Neuronal stem cell (in vitro differentiated cells): Measurements from ENCODE around the gene CLTCL1.
"Not testable (repeated sequence)": the region's sequence is repeated elsewhere in the genome, so short reads cannot be mapped to it uniquely, and the experiment has no call there.

Experiments used
- DNase-seq: peaks from one replicate; pipeline ENCODE4 v3.0.0-alpha.2; 2013; ENCODE audit warnings: low spot score
- H2AFZ ChIP-seq: one replicate; pipeline ENCODE4 v1.6.1; 2013; ENCODE audit warnings: mild to moderate bottlenecking, low read length, inconsistent platforms
- H2AK5ac ChIP-seq: 2 replicates; pipeline ENCODE4 v1.6.1; 2013; ENCODE audit warnings: low read depth, mild to moderate bottlenecking, inconsistent platforms, low read length, moderate library complexity, mixed read lengths
- H2BK120ac ChIP-seq: 2 replicates; pipeline ENCODE4 v1.6.1; 2013; ENCODE audit warnings: low read depth, mild to moderate bottlenecking, inconsistent platforms, low read length, moderate library complexity, mixed read lengths
- H2BK12ac ChIP-seq: one replicate; pipeline ENCODE4 v1.6.1; 2013; ENCODE audit warnings: low read length, inconsistent platforms
- H2BK15ac ChIP-seq: 2 replicates; pipeline ENCODE4 v1.6.1; 2013; ENCODE audit warnings: mild to moderate bottlenecking, low read length, inconsistent platforms, mixed read lengths
- H2BK5ac ChIP-seq: one replicate; pipeline ENCODE4 v1.6.1; 2013; ENCODE audit warnings: inconsistent platforms, mild to moderate bottlenecking, low read length, moderate library complexity
- H3K14ac ChIP-seq: one replicate; pipeline ENCODE4 v1.6.1; 2013; ENCODE audit warnings: low read length, inconsistent platforms
- H3K18ac ChIP-seq: 2 replicates; pipeline ENCODE4 v1.6.1; 2013; ENCODE audit warnings: low read length, inconsistent platforms
- H3K23ac ChIP-seq: 2 replicates; pipeline ENCODE4 v1.6.1; 2013; ENCODE audit warnings: low read depth, mild to moderate bottlenecking, mixed read lengths, low read length, inconsistent platforms; ENCODE audit not compliant: poor library complexity
- H3K27ac ChIP-seq: replicated peaks from 3 replicates; pipeline ENCODE4 v1.5.1; 2013; ENCODE audit warnings: low read length, inconsistent platforms
- H3K27me3 ChIP-seq, 3 experiments: 2 replicates each; pipeline ENCODE4 v1.6.1; 2013; ENCODE audit warnings: low read length in 3 of 3, mild to moderate bottlenecking in 2 of 3, inconsistent platforms in 1 of 3, low read depth in 1 of 3, mixed read lengths in 1 of 3, moderate library complexity in 1 of 3; ENCODE audit not compliant: control insufficient read depth in 3 of 3, insufficient read depth in 3 of 3
- H3K36me3 ChIP-seq, 2 donors: replicated peaks in 1 of 2; 2 replicates each; pipeline ENCODE4 v1.6.1; 2013; ENCODE audit warnings: low read length in 2 of 2; ENCODE audit not compliant: control insufficient read depth in 2 of 2, insufficient read depth in 2 of 2
- H3K4ac ChIP-seq: 2 replicates; pipeline ENCODE4 v1.6.1; 2013; ENCODE audit warnings: inconsistent platforms, mild to moderate bottlenecking, low read length, moderate library complexity
- H3K4me1 ChIP-seq, 2 donors: 1 replicate in 1 of 2; 2 replicates in 1 of 2; pipeline ENCODE4 v1.6.1; 2013; ENCODE audit warnings: low read length in 2 of 2, low read depth in 1 of 2; ENCODE audit not compliant: control insufficient read depth in 2 of 2, insufficient read depth in 1 of 2
- H3K4me2 ChIP-seq: one replicate; pipeline ENCODE4 v1.6.1; 2013; ENCODE audit warnings: mild to moderate bottlenecking, low read length, inconsistent platforms; ENCODE audit not compliant: insufficient read depth, poor library complexity, severe bottlenecking
- H3K4me3 ChIP-seq, 2 donors: 2 replicates each; pipeline ENCODE4 v1.5.1; 2013; ENCODE audit warnings: low read length in 2 of 2, mild to moderate bottlenecking in 2 of 2, inconsistent platforms in 1 of 2, moderate library complexity in 1 of 2
- H3K79me1 ChIP-seq: one replicate; pipeline ENCODE4 v1.6.1; 2013; ENCODE audit warnings: low read depth, mild to moderate bottlenecking, inconsistent platforms, low read length, moderate library complexity
- H3K9ac ChIP-seq: one replicate; pipeline ENCODE4 v1.6.1; 2013; ENCODE audit warnings: mild to moderate bottlenecking, low read depth, low read length, inconsistent platforms; ENCODE audit not compliant: poor library complexity
- H3K9me3 ChIP-seq, 2 donors: replicated peaks in 1 of 2; 2 replicates each; pipeline versions ENCODE3 to v1.6.1; 2013; ENCODE audit warnings: low read length in 2 of 2, mild to moderate bottlenecking in 2 of 2, inconsistent platforms in 1 of 2, low read depth in 1 of 2, mixed read lengths in 1 of 2, moderate library complexity in 1 of 2; ENCODE audit not compliant: control insufficient read depth in 2 of 2, insufficient read depth in 1 of 2
- H4K8ac ChIP-seq: one replicate; pipeline ENCODE4 v1.6.1; 2013; ENCODE audit warnings: low read depth, mild to moderate bottlenecking, inconsistent platforms, low read length, moderate library complexity
- H4K91ac ChIP-seq: one replicate; pipeline ENCODE4 v1.6.1; 2013; ENCODE audit warnings: low read length, low read depth, mild to moderate bottlenecking, inconsistent platforms; ENCODE audit not compliant: poor library complexity
- WGBS, 2 donors: extraction: QIAGEN DNeasy Blood & Tissue Kit; methylation state at CpG; one replicate each; pipeline ENCODE4 v1.1.7; 2013; ENCODE audit warnings: missing lambda C conversion rate in 2 of 2, mixed read lengths in 1 of 2; ENCODE audit not compliant: insufficient read length in 2 of 2, insufficient replicate concordance in 1 of 2; ENCODE audit errors: extremely low coverage in 2 of 2; 5-methylcytosine and 5-hydroxymethylcytosine counted together

CLTCL1 gene

DNA sequence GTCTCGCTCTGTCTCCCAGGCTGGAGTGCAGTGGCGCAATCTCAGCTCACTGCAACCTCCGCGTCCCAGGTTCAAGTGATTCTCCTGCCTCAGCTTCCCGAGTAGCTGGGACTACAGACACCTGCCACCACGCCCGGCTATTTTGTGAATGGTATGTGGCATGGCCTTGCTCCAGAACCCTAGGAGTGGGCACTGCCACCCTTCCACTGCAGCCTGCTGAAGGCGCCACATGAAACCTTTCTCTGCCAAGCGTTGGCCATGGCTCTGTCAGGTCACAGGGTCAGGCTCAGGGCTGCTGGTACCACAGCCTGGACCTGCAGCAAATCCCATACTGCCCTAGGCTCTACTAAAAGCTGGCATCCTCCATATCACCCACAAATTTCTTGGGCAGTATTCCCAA, 135.4 kb downstream of the CLTCL1 start:
- H3K18ac ChIP-seq: peak overlapping the region; percentile 57
- not testable (repeated sequence) for H4K91ac ChIP-seq, H2AK5ac ChIP-seq, H3K4me2 ChIP-seq, H3K4ac ChIP-seq, H3K9me3 ChIP-seq, H2BK120ac ChIP-seq, H3K27ac ChIP-seq, H2BK12ac ChIP-seq, H2AFZ ChIP-seq, H2BK15ac ChIP-seq, H4K8ac ChIP-seq, H2BK5ac ChIP-seq, H3K4me1 ChIP-seq, H3K14ac ChIP-seq, H3K23ac ChIP-seq, H3K79me1 ChIP-seq, H3K9ac ChIP-seq, H3K36me3 ChIP-seq, DNase-seq
- peaks cover 9 to 37% (median 28%) of the 10 kb centered on the region in 3 experiments for H3K27me3 ChIP-seq
- no CpG with 5 or more reads among the region's 9 CpGs for WGBS, 2 donors
- H3K4me3 ChIP-seq: peak overlapping the region in 1 of 2 donors; percentile 25

DNA sequence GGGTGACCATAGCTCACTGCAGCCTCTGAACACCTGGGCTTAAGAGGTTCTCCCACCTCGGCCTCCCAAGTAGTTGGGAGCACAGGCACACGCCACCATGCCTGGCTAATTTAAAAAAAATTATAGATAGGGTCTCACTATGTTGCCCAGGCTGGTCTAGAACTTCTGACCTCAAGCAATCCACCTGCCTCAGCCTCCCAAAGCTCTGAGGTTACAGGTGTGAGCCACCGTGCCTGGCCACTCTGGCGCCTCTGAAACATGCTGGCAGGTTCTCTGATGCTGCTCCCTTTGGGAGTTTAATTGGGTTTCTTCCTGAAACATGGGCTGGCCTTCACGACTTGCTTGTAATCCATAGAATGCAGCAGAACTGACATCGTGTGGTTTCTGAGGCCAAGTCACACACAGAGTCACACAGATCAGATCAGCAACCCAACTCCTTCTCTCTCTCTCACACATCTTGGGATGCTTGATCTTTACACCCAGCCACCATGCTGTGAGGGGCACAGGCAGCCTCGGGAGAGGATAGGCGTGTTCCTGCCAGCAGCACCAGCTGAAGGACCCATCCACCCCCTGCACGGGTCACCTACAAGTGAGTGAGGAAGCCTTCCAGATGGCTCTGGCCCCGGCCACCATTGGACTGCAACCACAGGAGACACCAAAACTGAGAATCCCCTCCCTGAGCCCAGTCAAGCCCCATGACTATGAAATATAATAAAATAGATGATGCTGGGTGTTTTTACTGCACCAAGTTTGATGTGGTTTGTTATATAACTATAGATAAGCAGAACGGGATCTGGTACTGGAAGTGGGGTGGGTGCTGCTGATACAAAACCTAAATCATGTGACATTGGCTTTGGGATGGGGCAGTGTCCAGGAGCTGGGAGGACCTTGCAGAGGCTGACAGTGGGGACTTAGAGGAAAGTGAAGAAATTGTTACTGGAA, 138.3 kb downstream of the CLTCL1 start:
- WGBS, 2 donors: no CpG with 5 or more reads among the region's 11 CpGs
- Histone ChIP-seq H3K18ac (no peak overlapping the region), H2AFZ (no peak overlapping the region), H3K14ac (no peak overlapping the region), H3K27me3 (peaks cover 37 to 57% (median 56%) of the 10 kb centered on the region in 3 experiments), H2BK5ac (no peak overlapping the region), H3K23ac (no peak overlapping the region), H4K91ac (no peak overlapping the region), H2BK12ac (no peak overlapping the region), H3K9me3 (peaks cover 9 to 10% of the 10 kb centered on the region in 2 donors), H3K4me3 (no peak overlapping the region), H3K4ac (no peak overlapping the region), H3K27ac (no peak overlapping the region), H3K79me1 (no peaks in the 10 kb centered on the region), H3K4me2 (no peak overlapping the region), H3K36me3 (no peaks in the 10 kb centered on the region), H2BK120ac (no peak overlapping the region), H2BK15ac (no peak overlapping the region), H3K4me1 (no peaks in the 10 kb centered on the region), H2AK5ac (no peak overlapping the region), H3K9ac (no peak overlapping the region), H4K8ac (no peak overlapping the region)
- DNase-seq: no peak

DNA sequence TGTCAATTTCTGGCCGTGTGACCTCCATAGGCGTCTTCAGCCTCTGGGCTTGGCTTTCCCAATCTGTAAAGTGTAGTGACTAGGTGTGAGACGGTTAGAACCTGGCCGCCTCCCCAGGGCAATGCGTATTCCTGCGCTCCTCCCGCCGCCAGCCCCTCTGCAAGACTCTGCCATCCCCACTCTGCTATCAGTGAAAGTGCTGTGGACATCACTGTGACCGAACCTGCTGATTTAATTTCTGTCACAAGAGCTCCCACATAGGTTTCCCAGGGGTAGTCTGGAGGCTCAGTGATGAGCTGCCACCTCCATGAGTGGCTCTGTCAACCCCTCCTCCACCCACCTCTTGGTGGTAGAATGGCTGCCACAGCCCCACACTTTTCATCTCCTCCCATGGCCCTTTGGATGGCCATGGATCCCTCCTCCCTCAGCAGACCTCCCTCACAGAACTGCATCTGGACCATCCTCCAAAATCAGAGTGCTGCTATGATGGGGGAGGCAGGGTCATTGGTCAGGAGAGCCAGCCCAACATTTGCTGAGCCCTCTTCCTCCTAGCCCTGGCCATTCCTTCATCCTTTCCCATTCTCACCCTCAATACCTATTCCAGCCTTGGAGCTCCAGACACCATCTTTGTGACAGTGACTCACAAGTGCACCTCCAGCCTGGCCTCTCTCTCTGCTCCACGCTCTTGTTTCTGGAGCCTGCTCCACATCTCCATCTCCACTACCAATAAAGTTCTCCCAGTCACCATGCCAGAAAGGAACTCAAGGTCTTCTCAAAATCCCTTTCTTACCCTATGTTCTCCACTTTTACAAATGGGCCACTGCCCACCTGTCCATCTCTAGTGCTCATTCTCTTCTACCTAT, 140.0 kb downstream of the CLTCL1 start:
- Histone ChIP-seq H3K4ac (no peak overlapping the region), H3K9me3 (peaks cover 9 to 10% of the 10 kb centered on the region in 2 donors), H3K27ac (no peak overlapping the region), H2BK120ac (no peak overlapping the region), H2BK15ac (no peak overlapping the region), H4K91ac (no peak overlapping the region), H3K14ac (no peak overlapping the region), H3K79me1 (no peaks in the 10 kb centered on the region), H2AK5ac (peak overlapping the region; percentile 84), H3K4me1 (no peaks in the 10 kb centered on the region), H3K18ac (no peak overlapping the region), H3K4me3 (no peak overlapping the region), H2BK12ac (no peak overlapping the region), H3K27me3 (peaks cover 39 to 73% (median 73%) of the 10 kb centered on the region in 3 experiments), H3K23ac (peak overlapping the region; percentile 93), H3K9ac (no peak overlapping the region), H3K36me3 (no peaks in the 10 kb centered on the region), H2AFZ (no peak overlapping the region), H2BK5ac (peak overlapping the region; percentile 24), H3K4me2 (no peak overlapping the region), H4K8ac (no peak overlapping the region)
- DNase-seq: no peak
- no CpG with 5 or more reads among the region's 10 CpGs for WGBS, 2 donors
